Hippocampal formation (tissue), 2 donors: ENCODE measurements around the gene PPP1CB.
"Not testable (repeated sequence)": the region's sequence is repeated elsewhere in the genome, so short reads cannot be mapped to it uniquely, and the experiment has no call there.

Source experiments
- DNase-seq, 2 donors: peaks; one replicate each; lab custom pipeline; 2025; lab: John Stamatoyannopoulos, UW

PPP1CB gene

GRCh38 chr2:28751252-28751955, at the start of gene PPP1CB:
TSS of gene PPP1CB (plus strand) at chr2:28751830. CDS start at chr2:28752125, 295 bp downstream.
- peak; percentile 93 to 95 for DNase-seq

DNA sequence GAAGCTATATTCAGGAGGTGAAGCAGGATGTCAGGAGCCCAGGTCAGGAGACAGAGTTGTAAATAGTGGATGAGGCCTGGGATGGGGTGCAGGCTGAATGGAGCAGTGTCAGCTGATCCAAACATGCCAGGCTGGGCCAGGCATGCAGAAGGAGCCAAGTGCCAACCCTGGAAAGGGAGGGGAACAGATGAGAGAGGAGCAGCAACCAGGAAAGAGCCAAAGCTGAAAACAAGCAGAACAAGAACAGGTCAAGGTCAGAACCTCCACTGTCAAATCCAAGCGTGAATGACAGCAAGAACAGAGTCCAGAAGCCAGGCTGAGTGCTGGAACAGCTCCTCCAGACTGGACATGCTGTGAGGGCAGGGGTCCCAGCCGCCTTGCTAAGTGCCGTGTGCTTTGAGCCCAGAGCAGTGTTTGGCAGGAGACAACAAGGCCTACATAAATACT, 49.2 kb upstream of the PPP1CB start:
- DNase-seq, result peak in 1 of 2 donors; percentile 4

DNA sequence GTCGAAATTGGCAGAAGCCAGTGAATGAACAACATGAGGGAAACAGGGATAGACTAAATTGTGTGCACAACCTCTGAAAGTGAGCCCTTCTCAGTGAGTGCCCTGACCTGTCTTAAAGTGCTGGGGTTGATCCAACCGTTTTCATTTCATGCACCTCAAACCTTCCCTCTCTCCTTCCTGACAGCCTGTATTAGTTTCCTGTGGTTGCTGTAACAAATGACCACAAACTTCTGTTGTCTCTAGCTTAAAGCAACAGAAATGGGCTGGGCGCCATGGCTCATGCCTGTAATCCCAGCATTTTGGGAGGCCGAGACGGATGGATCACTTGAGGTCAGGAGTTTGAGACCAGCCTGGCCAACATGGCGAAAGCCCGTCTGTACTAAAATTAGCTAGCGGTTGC, 48.8 kb upstream of the PPP1CB start:
- no peak for DNase-seq

DNA sequence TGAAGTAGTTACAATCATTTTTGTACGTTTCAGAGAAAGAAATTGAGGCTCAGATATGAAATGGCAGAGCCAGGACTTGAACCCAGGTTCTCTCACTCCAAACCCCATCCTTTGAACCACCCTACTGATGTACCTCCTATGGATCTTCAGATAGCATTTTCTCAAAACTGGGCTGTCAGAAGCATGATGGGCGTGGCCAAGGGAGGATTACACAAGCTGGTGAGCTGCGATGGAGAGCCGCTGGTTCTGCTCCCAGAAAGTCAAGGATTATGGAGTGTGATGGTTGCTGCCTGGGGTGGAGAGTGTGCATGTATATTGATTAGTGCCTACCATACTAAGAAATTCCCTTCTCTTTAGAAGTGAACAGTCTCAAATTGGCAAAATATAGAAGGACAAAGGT, 47.0 kb upstream of the PPP1CB start:
- DNase-seq, result no peak

- DNase-seq, result no peak
Observed at GRCh38 chr2:28705751-28706440, 45.7 kb upstream of the PPP1CB start.

DNA sequence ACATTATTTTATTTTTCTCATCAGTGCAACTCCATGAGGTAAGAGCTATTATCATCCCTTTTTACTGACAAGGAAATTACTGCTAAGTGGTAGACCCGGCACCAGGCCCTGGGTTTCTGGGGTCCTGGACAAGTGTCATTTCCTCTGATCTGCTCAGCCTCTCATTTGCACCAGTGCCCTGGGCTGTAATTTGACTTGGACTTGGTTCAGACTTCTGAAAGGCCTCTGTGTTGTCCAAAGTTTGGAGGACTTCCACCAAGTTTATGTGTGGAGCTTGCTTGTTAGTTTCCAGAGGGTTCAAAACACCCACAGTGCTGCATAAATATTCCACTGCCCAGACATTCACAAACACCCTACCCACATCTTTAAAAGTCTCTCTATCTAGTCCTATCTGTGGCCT, 44.0 kb upstream of the PPP1CB start:
- DNase-seq, result peak; percentile 41 to 75

DNA sequence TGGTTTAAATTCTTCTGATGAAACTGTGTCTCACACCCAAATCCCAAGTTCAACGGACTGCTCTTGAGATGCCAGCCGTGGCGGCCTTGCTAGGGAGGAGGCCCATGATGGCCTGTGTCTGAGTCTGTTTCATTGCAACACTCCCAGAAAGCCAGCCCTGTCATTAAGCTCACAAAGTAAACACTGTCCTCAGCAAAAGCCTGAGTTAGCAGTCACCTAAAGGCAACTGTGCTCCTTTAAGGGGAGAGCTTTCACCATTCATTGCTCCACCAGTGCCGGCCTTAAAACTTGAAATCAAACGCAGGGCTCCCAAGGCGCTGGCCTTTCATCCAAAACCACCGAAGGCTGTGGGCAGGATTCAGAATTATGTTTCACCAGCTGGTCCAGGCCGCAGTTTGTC, 42.5 kb upstream of the PPP1CB start:
- DNase-seq, result no peak

DNA sequence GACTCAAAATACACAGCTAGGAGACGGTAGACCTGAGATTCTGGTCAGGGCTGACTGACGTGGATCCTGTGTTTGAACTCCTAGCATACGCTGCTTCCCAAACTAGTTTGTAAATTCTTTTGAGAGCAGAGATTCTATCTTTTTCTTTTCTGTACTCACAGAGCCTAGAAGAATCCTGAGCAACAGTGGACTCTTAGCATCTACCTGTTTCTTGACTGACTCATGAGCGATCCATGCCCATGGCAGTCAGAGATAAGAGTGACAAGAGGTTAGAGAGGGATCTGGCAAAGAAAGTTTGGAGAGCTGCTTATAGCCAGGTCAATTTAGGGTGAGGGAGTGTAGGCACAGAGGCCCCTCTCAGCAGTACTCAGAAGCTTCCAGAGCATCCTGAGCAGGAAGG, 41.1 kb upstream of the PPP1CB start:
- DNase-seq, result no peak

- DNase-seq, result no peak
Observed at GRCh38 chr2:28713577-28714298, 37.9 kb upstream of the PPP1CB start.

DNA sequence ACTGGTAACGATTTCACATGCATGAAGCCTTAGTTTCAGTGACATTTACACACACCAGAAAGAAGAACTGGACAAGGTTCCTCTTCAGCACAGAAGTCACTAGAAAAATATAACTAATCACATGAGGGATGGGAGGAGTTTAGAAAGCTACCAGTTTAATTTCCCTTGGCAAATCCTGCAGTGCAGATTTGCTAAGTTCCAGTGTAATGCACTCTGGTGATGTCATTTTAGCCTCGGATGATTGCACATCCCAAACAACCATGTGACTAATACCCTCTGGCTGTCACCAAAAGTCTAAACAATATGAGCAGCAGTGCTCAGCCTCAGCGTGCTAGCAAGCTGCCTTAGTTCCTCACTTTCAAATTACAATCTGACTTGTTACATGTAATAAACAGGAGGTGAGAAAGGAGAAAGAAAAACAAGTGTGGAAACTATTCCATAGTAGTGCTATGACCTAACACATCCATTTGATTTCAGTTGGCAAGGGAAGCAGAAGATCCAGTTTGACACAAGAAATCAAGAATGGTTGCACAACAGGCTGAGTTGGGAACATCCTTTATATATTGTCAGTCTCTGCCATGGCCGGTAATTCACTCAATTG, 35.3 kb upstream of the PPP1CB start:
- peak; percentile 3 to 42 for DNase-seq

- DNase-seq, result no peak
Observed at GRCh38 chr2:28717339-28717758, 34.3 kb upstream of the PPP1CB start.

DNA sequence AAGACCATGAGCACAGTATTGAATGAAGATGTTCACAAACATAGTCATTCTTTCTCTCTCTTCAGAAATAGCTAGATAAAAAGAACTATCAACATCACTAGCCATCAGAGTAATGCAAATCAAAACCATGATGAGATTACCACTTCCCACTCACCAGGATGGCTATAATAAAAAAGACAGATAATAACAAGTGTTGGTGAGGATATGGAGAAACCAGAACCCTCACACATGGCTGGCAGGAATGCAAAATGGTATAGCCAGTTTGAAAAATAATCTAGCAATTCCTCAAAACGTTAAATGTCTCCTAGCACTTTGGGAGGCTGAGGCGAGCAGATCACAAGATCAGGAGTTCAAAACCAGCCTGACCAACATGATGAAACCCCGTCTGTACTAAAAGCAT, 31.3 kb upstream of the PPP1CB start:
- no peak for DNase-seq

DNA sequence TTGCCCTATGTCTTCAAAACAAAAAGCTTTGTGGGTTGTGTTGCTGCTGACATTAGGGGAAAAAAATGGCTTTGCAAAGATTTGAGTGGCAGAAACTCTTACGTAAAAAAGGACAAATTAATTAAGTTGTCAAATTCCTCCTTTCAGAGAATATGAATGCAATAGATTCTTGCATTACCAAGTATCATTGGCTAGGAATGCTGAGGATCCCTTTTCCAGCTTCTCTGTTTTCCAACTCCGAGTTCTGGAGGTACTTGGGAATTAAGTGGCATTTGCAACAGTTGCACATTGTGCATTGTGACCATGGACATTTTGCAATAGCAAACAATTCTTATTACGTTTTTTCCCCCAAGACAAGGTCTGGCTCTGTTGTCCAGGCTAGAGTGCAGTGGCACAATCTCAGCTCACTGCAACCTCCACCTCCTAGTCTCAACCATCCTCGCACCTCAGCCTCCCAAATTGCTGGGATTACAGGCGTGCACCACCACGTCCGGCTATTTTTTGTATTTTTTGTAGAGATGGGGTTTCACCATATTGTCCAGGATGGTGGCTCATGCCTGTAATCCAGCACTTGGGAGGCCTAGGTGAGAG, 29.9 kb upstream of the PPP1CB start:
- no peak for DNase-seq

DNA sequence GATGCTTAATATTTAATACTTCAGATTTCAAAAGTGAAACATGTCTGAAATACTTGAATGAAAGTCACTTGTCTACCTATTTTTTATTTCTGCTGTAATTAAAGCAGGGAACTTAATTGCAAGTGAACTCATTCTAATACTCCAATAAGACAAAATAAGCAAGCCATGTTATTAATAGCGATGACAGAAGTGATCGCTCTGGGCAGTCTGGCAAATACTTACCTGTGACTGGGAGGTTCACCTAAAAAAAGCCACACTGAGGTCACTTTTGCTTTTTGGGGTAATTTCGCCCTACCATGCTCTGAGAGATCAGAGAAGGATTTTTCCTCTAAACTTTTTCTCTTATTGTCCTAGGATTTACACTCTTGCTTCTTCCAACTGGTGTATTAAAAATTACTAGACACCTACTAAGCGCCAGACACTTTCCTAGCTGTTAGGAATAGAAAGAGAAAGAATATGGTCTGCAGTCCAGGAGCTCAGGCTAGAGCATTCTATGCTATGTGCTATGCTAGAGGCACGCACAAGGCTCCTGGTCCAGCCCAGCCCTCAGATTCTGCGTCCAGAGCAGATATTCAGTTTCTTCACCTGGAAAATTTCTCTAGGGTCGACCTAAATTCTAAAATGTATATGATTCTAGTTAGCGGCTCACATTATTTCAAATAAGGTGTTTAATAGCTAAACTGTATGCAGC, 26.5 kb upstream of the PPP1CB start:
- DNase-seq, result no peak

DNA sequence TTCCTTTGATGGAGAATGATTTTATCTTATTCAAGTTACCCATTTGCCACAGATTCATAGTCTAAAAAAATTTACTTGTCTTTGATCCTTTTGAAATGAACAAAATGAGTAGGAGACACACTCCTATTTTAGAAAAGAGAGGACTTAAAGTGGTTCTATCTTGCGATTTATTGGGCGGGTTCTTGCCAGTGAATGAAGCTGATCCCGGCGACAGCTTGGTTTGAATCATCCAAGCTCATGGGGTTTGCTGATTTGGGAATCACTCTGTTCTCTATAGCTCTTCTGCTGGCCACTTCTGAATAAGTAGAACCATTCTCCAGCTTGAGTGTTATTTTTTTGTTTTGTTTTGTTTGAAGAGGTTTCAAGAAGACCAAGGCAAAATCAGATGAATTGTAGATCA, 25.5 kb upstream of the PPP1CB start:
- no peak for DNase-seq

GRCh38 chr2:28729698-28730097, 21.9 kb upstream of the PPP1CB start:
- no peak for DNase-seq

DNA sequence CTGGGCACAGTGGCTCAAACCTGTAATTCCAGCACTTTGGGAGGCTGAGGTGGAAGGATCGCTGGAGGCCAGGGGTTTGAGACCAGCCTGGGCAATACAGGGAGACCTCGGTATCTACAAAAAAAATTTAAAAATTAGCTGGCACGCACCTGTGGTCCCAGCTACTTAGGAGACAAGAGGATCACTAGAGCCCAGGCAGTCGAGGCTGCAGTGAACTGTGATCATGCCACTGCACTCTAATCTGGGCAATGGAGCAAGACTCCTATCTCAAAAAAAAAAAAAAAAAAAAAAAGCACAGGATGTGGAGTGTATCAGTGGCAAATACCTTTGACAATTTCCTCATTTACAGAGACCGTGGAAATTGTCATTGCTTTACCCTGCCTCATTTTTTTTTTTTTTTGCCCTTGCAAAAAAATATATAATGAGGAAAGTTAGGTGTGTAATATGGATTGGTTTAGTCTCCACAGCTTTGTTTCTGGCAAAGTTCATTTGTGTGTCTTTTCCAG, 20.9 kb upstream of the PPP1CB start:
- DNase-seq, result no peak

GRCh38 chr2:28735511-28735910, 16.1 kb upstream of the PPP1CB start:
- DNase-seq, result no peak

DNA sequence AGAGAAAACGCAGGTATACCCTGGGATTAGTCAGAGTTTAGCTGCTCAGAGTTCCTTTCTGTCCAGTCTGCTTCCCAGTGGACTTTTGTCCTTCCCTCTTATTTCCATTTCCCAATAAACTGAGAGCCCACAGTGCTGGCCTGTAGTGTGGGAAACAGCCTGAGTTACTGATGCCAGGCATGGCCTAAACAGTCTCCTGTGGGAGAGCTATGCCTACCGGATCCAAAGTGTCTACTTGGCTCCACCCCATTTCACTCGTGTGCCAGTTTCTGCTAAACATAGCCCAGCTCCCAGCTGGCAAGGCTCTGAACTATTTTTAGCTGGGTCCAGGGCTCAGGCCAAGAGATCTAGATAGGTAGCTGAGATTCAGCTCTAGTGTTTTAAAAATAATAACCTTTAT, 15.6 kb upstream of the PPP1CB start:
- peak; percentile 43 to 46 for DNase-seq

DNA sequence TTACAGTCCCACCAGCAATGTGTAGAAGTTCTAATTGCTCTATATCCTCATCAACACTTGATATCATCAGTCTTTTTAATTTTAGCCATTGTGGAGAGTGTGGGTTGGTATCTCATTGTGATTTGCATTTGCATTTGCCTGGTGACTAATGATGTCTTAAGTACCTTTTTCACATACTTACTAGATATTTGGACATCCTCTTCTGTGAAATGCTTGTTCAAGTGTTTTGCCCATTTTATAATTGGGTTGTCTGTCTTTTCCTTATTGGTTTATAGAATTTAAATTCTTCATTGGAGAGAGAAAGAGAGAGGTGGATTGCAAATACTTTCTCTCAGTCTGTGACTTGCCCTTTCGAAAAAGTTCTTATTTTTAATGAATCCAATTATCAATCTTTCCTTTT, 14.0 kb upstream of the PPP1CB start:
- no peak for DNase-seq

GRCh38 chr2:28742619-28743018, 9.0 kb upstream of the PPP1CB start:
- DNase-seq, result not testable (repeated sequence)
